Measurements from ENCODE around the gene RC3H1. TPM values are rescaled to one million over a fixed set of nuclear protein-coding genes. Genes with fewer than 3 reads are reported as not detected.

Gene RC3H1
- total RNA-seq = 40.5 TPM
- polyA plus RNA-seq (ENCODE audit: insufficient read depth, low read depth, low replicate concordance) = 2.5 TPM
- long read RNA-seq, donor 1, partial matches to known transcripts = 0 of 1 reads
- long read RNA-seq, donor 1, other reads (novel, unspliced or antisense) = 0 of 1 reads
- long read RNA-seq, donor 2 = 0 reads
- long read RNA-seq, donor 3 = 0 reads
- long read RNA-seq, donor 4, partial matches to known transcripts = 6 of 6 reads
- long read RNA-seq, donor 4, other reads (novel, unspliced or antisense) = 0 of 6 reads
- long read RNA-seq, donor 5 = 0 reads
- long read RNA-seq, donor 6 = 0 reads
- long read RNA-seq, donor 7, full-length matches to known transcripts = 1 of 14 reads
- long read RNA-seq, donor 7, partial matches to known transcripts = 10 of 14 reads
- long read RNA-seq, donor 7, other reads (novel, unspliced or antisense) = 3 of 14 reads
- long read RNA-seq, donor 8 = 0 reads
- long read RNA-seq, donor 9 = 0 reads
- long read RNA-seq, donor 10, partial matches to known transcripts = 0 of 1 reads
- long read RNA-seq, donor 10, other reads (novel, unspliced or antisense) = 0 of 1 reads

DNA sequence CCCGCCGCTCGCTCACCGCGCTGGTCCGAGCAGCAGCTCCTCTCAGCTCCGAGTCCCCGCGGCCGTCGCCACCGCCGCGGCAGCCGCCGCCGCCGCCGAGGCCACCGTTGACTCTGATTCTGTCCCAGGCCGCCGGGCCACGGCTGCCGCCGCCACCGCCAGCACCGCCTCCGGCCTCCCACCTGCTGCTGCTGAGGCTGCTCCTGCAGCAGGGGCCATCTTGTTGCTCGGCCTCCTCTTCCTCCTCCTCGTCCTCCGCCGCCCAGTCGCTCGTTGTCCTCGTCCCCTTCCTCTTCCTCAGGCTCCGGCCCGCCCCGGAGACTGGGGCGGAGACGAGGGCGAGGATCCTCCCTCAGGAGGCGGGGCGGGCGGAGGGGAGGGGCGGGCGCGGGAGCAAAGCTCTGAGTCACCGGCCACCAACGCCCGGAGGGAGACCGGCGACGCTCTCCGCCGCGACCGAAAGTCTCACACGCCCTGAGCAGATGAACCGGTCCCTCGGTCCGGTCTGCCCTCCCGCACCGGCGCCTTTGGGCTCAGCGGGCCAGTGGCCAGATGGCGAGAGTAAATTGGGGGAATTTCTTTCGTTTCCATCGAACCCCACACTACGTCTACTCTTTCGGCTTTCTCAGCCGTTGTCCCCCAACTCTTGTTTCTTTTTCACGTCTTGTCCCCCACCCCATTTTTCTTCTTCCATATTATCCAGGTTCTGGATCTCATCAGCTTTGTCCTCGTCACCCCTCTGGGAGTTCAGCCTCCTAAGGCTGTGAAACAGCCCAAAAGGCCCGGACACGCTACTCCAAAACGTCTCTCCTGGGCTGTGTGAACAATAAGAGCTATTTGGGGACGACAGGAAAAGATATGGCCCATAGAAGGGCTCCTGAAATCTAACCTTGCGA, at the start of gene RC3H1:
TSS of gene RC3H1 (minus strand) at position 278 of the 896 bp plus-strand sequence. CDS start 29,372 bp downstream, outside the sequence.
- Histone ChIP-seq H3K4me3 (ENCODE audit: low read length in 3 of 3) (peak within 1 kb of the TSS; percentile 90 to 96 (median 95)), H3K27ac (ENCODE audit: low read depth in 2 of 2, low read length in 2 of 2) (peak within 1 kb of the TSS; percentile 89 to 93), H3K9me3 (ENCODE audit: control insufficient read depth in 2 of 3, insufficient read depth in 1 of 3, low read length in 3 of 3) (no peaks in the 10 kb centered on the region), H3K36me3 (ENCODE audit: control insufficient read depth in 2 of 3, insufficient read depth in 3 of 3, low read length in 3 of 3) (peaks cover 0 to 4% (median 0%) of the 10 kb centered on the region in 3 donors), H3K27me3 (ENCODE audit: control insufficient read depth, insufficient read depth, low read length) (no peaks in the 10 kb centered on the region), H3K9ac (ENCODE audit: low read length in 3 of 3) (peak within 1 kb of the TSS; percentile 89 to 93 (median 92)), H3K4me1 (ENCODE audit: control insufficient read depth in 2 of 3, insufficient read depth in 2 of 3, low read depth in 1 of 3, low read length in 3 of 3) (peaks cover 4 to 27% (median 6%) of the 10 kb centered on the region in 3 donors)
- no peak for FAIRE-seq
- intact Hi-C loops (cut with DNase I) = no loop called here
- peak; percentile 92 to 97 (median 95) for DNase-seq
- TF ChIP-seq, protein P1, sequence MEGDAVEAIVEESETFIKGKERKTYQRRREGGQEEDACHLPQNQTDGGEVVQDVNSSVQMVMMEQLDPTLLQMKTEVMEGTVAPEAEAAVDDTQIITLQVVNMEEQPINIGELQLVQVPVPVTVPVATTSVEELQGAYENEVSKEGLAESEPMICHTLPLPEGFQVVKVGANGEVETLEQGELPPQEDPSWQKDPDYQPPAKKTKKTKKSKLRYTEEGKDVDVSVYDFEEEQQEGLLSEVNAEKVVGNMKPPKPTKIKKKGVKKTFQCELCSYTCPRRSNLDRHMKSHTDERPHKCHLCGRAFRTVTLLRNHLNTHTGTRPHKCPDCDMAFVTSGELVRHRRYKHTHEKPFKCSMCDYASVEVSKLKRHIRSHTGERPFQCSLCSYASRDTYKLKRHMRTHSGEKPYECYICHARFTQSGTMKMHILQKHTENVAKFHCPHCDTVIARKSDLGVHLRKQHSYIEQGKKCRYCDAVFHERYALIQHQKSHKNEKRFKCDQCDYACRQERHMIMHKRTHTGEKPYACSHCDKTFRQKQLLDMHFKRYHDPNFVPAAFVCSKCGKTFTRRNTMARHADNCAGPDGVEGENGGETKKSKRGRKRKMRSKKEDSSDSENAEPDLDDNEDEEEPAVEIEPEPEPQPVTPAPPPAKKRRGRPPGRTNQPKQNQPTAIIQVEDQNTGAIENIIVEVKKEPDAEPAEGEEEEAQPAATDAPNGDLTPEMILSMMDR (IDR thresholded peaks at IDR 0.05; ENCODE audit: borderline replicate concordance, extremely low read depth, insufficient read depth) = no peak

GRCh38 chr1:174070614-174071013, 48.5 kb upstream of the RC3H1 start:
- no peak for DNase-seq
- no peak overlapping the region for H3K4me3 ChIP-seq (ENCODE audit: low read length in 3 of 3)
- TF ChIP-seq, protein P1 (IDR thresholded peaks at IDR 0.05; ENCODE audit: borderline replicate concordance, extremely low read depth, insufficient read depth) = no peak
- no peaks in the 10 kb centered on the region for H3K4me1 ChIP-seq (ENCODE audit: control insufficient read depth in 2 of 3, insufficient read depth in 2 of 3, low read depth in 1 of 3, low read length in 3 of 3)
- H3K36me3 ChIP-seq (ENCODE audit: control insufficient read depth in 2 of 3, insufficient read depth in 3 of 3, low read length in 3 of 3) = no peaks in the 10 kb centered on the region
- no peak for FAIRE-seq
- H3K9ac ChIP-seq (ENCODE audit: low read length in 3 of 3) = no peak overlapping the region
- intact Hi-C loops (cut with DNase I) = no loop called here
- no peaks in the 10 kb centered on the region for H3K9me3 ChIP-seq (ENCODE audit: control insufficient read depth in 2 of 3, insufficient read depth in 1 of 3, low read length in 3 of 3)
- H3K27ac ChIP-seq (ENCODE audit: low read depth in 2 of 2, low read length in 2 of 2) = no peak overlapping the region
- no peaks in the 10 kb centered on the region for H3K27me3 ChIP-seq (ENCODE audit: control insufficient read depth, insufficient read depth, low read length)

DNA sequence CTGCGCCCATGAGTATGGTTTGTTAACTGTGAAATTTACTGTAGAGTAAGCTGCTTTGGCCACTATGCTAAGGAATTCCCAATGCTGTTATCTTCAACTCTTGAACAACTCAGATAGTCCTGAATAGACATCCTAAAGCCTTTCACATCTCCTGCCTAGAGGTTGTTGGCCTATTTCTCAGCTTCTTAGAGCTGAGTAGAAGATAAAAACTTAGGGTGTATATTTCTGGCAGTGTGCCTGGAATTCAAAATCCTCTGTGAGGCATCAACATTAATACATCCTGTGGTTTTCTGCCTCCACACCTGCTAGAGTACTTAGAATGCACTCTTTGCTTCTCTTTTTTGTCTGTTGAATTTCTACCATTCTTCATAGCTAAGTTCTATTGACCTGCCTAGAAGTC, 45.8 kb upstream of the RC3H1 start:
- no peak overlapping the region for H3K9ac ChIP-seq (ENCODE audit: low read length in 3 of 3)
- TF ChIP-seq, protein P1 (IDR thresholded peaks at IDR 0.05; ENCODE audit: borderline replicate concordance, extremely low read depth, insufficient read depth) = no peak
- no peak for FAIRE-seq
- H3K27ac ChIP-seq (ENCODE audit: low read depth in 2 of 2, low read length in 2 of 2) = no peak overlapping the region
- no peaks in the 10 kb centered on the region for H3K27me3 ChIP-seq (ENCODE audit: control insufficient read depth, insufficient read depth, low read length)
- DNase-seq = no peak
- H3K4me3 ChIP-seq (ENCODE audit: low read length in 3 of 3) = no peak overlapping the region
- intact Hi-C loops (cut with DNase I) = no loop called here
- no peaks in the 10 kb centered on the region for H3K4me1 ChIP-seq (ENCODE audit: control insufficient read depth in 2 of 3, insufficient read depth in 2 of 3, low read depth in 1 of 3, low read length in 3 of 3)
- no peaks in the 10 kb centered on the region for H3K36me3 ChIP-seq (ENCODE audit: control insufficient read depth in 2 of 3, insufficient read depth in 3 of 3, low read length in 3 of 3)
- H3K9me3 ChIP-seq (ENCODE audit: control insufficient read depth in 2 of 3, insufficient read depth in 1 of 3, low read length in 3 of 3) = no peaks in the 10 kb centered on the region

All from kidney (tissue), 22 donors.